Measurements from ENCODE around the gene SEMA6A.

Gene SEMA6A

DNA sequence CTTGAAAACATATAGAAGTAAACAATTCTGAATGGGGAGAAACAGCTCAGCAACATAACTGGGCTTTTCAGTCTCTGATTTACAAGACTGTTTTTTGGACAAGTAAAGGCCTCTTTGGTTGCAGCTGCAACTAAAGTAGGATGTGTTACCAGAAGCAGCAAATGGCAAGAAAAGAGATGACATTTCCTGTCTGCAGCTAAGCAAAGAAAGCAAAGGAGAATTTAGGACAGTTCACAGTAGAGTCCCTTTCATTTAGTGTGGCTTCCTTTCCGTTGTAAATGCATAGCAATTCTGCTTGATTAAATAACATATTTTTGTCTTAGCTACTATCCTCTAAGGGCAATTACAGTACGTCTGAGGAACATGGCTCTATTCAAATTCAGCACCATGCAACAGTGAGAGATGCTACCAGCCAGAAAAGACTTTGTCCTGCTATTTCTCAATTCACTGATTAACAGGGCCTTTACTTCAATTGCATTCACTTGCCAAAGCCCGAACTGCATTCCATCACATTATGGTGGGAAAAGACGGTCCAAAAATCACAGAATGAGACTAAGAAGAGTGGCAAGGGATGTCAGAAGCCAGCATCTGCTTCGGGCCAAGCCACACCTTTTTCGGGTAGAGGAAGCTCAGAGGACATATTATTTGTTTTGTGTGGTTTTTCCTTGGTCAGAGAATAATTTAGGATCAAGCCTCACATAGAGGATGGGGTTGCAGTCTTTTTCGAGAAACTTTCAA is 107.7 kb downstream of the SEMA6A start:
- no peak for DNase-seq (ENCODE audit: low read depth)
- TF ChIP-seq, protein P1, sequence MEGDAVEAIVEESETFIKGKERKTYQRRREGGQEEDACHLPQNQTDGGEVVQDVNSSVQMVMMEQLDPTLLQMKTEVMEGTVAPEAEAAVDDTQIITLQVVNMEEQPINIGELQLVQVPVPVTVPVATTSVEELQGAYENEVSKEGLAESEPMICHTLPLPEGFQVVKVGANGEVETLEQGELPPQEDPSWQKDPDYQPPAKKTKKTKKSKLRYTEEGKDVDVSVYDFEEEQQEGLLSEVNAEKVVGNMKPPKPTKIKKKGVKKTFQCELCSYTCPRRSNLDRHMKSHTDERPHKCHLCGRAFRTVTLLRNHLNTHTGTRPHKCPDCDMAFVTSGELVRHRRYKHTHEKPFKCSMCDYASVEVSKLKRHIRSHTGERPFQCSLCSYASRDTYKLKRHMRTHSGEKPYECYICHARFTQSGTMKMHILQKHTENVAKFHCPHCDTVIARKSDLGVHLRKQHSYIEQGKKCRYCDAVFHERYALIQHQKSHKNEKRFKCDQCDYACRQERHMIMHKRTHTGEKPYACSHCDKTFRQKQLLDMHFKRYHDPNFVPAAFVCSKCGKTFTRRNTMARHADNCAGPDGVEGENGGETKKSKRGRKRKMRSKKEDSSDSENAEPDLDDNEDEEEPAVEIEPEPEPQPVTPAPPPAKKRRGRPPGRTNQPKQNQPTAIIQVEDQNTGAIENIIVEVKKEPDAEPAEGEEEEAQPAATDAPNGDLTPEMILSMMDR (IDR thresholded peaks at IDR 0.05; ENCODE audit: low read length, missing control alignments) = no peak
- H3K4me3 ChIP-seq (replicated peaks; ENCODE audit: low read depth, low read length) = no peak overlapping the region

DNA sequence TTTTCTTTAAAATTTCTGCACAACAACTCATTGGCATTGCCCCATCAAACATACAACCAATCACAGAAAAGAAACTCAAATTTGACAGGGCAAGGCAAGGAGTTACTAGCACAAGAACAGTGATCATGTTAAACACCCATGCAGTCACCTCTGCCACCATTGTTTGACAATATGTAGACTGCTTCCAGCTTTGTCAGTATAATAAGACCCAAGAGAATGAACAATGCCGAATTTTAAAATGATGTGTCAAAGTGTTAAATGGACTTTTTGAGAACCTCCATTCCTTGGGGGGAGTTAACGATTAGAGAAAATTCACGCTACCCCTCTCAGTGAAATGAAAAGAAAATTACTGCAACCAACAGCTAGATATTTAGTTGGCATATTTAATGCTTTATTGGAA is 109.2 kb downstream of the SEMA6A start:
- TF ChIP-seq, protein P1 (IDR thresholded peaks at IDR 0.05; ENCODE audit: low read length, missing control alignments) = no peak
- no peak for DNase-seq (ENCODE audit: low read depth)
- H3K4me3 ChIP-seq (replicated peaks; ENCODE audit: low read depth, low read length) = no peak overlapping the region

DNA sequence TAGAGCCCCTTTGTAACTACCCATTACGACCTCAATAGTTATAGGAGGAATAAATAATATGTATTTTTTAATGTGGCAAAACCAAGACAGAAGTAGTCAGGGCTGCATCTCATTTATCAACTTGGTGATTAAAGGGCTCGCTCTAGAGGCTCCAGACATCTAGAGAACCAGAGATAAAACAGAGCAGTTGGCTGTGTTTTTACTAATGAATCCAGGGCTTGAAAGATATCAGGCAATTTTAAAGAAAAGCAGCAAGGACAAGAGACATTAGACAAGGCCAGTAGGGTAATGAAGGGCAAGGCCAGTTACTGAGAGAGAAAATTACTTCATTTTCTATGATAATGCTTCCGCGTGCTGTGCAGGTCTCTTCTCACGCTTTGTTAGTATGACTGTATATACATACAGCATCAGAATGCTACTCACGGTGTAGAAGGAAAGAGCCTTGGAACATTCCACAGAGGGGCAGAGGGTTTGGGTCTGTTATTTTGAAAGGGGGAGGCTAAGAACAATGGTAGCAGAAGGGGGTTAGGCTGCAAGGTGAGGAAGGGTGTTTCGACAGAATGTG is 110.4 kb downstream of the SEMA6A start:
- DNase-seq (ENCODE audit: low read depth) = no peak
- TF ChIP-seq, protein P1 (IDR thresholded peaks at IDR 0.05; ENCODE audit: low read length, missing control alignments) = no peak
- H3K4me3 ChIP-seq (replicated peaks; ENCODE audit: low read depth, low read length) = no peak overlapping the region

DNA sequence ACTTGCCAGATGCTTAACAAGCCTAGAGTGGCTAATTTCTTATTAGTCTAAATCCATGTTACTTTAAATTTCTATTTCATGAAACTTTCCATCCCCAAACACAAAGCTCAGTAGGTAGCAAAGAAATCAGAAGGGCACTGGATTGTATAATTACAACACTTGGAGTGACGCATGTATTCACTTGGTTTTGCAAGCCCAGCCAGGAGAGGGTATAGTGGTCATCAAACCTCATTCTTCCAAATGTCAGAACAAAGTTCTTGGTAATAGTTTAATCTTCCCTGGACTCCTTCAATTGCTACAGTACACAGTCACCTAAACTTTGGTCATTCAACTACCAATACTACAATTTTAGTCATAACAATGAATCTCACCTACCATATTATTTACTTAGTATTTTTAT is 112.1 kb downstream of the SEMA6A start:
- no peak for DNase-seq (ENCODE audit: low read depth)
- H3K4me3 ChIP-seq (replicated peaks; ENCODE audit: low read depth, low read length) = no peak overlapping the region
- TF ChIP-seq, protein P1 (IDR thresholded peaks at IDR 0.05; ENCODE audit: low read length, missing control alignments) = no peak

DNA sequence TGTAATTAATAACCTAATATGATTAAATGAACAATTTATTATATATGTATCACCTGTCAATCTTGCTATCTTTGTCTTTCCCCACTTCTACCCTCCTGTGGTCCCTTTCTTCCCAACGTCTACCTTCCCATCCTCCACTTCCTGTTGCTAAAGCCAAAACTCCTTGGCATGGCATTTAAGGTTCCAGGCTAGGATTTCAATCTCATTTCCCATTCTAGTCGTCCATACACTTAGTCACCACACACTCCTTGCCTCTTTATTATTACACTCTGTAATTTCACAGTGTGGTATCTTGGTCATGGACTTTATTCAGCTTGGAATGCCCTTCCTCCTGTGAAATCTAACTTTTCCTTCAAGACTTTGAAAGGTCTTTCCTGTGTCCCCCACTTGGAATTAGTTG is 115.3 kb downstream of the SEMA6A start:
- no peak for DNase-seq (ENCODE audit: low read depth)
- TF ChIP-seq, protein P1 (IDR thresholded peaks at IDR 0.05; ENCODE audit: low read length, missing control alignments) = no peak
- no peak overlapping the region for H3K4me3 ChIP-seq (replicated peaks; ENCODE audit: low read depth, low read length)

DNA sequence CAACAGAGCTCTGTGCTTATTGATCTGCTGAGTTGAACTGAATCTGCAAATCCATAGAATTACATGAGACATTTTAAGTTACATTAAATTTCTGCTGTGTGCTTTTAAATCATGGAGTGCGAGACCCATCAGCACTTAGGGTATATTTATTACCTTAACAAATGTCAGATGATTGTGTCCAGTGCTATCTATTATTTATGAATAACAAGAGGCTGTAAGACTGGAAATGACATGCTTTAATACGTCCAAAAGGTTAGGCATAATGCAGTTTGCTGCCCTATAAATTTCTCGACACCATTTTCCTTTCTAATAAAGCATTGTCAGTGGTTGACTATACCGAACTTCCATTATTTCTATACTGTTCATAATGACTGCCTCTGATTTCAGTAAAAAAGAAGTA is 117.6 kb downstream of the SEMA6A start:
- no peak for DNase-seq (ENCODE audit: low read depth)
- TF ChIP-seq, protein P1 (IDR thresholded peaks at IDR 0.05; ENCODE audit: low read length, missing control alignments) = no peak
- no peak overlapping the region for H3K4me3 ChIP-seq (replicated peaks; ENCODE audit: low read depth, low read length)

DNA sequence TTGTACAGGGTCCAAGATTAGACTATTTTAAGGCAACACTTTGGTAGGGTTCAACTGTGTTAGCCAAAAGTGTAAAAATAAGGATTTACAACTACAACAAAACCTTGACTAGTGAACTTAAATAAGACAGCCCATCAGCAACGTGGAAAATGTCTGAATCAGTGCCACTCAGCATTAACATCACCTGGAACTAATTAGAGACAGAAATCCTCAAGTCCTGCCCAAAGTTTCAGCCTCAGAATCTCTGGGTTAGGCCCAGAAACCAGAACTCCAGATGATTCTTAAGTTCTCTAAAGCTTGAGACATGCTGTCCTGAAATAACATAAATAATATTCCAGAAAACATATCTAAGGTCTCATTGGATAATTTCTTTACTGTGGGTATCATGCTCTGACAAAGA is 118.6 kb downstream of the SEMA6A start:
- DNase-seq (ENCODE audit: low read depth) = no peak
- TF ChIP-seq, protein P1 (IDR thresholded peaks at IDR 0.05; ENCODE audit: low read length, missing control alignments) = no peak
- H3K4me3 ChIP-seq (replicated peaks; ENCODE audit: low read depth, low read length) = no peak overlapping the region
